HepG2 (cell line): Measurements from ENCODE around the gene EFCAB13. TPM values are rescaled to one million over a fixed set of nuclear protein-coding genes. Genes with fewer than 3 reads are reported as not detected.

Experiments used
- AHDC1 ChIP-seq: sonication (generic); formaldehyde crosslinking; IDR thresholded peaks from 2 replicates; pipeline ENCODE4 v1.5.1; 2020; ENCODE audit warnings: mild to moderate bottlenecking, missing genetic modification reagents, borderline replicate concordance
- FOXM1 ChIP-seq: sonication (generic); formaldehyde crosslinking; IDR thresholded peaks from 2 replicates; pipeline ENCODE4 v1.5.0; 2020; ENCODE audit warnings: missing genetic modification reagents
- HNF4G ChIP-seq, 2 experiments: sonication (generic) in 1 of 2; formaldehyde crosslinking in 1 of 2; IDR thresholded peaks; 2 replicates each; pipeline versions ENCODE4 v1.4.0 to v1.6.1; 2011 to 2020; ENCODE audit warnings: borderline replicate concordance in 2 of 2, low read depth in 2 of 2, mild to moderate bottlenecking in 2 of 2, low read length in 1 of 2, missing genetic modification reagents in 1 of 2, moderate library complexity in 1 of 2
- HOMEZ ChIP-seq: IDR thresholded peaks from 2 replicates; pipeline ENCODE4 v1.6.1; 2016; ENCODE audit warnings: low read depth
- MIXL1 ChIP-seq: IDR thresholded peaks from 2 replicates; pipeline ENCODE4 v1.6.1; 2016
- NR2F1 ChIP-seq, 2 experiments: fragments of 450-650 bp in 1 of 2; formaldehyde crosslinking in 1 of 2; IDR thresholded peaks; 2 replicates each; pipeline versions ENCODE4 v1.5.0 to v1.6.1; 2016 to 2020; ENCODE audit warnings: mild to moderate bottlenecking in 1 of 2, missing compliant biosample characterization in 1 of 2, missing genetic modification reagents in 1 of 2, moderate library complexity in 1 of 2
- RFXAP ChIP-seq: sonication (generic); formaldehyde crosslinking; IDR thresholded peaks from 2 replicates; pipeline ENCODE4 v1.4.0; 2020; ENCODE audit warnings: missing genetic modification reagents, borderline replicate concordance
- SAP130 ChIP-seq: IDR thresholded peaks from 2 replicates; pipeline ENCODE4 v1.6.1; 2016; ENCODE audit warnings: low read depth
- TBX3 ChIP-seq: fragments of 450-650 bp; IDR thresholded peaks from 2 replicates; pipeline ENCODE4 v1.6.1; 2017; ENCODE audit warnings: antibody characterized with exemption, mild to moderate bottlenecking, inconsistent platforms, borderline replicate concordance
- TFDP1 ChIP-seq: IDR thresholded peaks from 2 replicates; pipeline ENCODE4 v1.6.1; 2016; ENCODE audit warnings: missing compliant biosample characterization, missing genetic modification reagents, borderline replicate concordance
- ZNF704 ChIP-seq: sonication (generic); formaldehyde crosslinking; IDR thresholded peaks from 2 replicates; pipeline ENCODE4 v1.8.1; 2023; ENCODE audit warnings: mild to moderate bottlenecking, inconsistent platforms, moderate library complexity, missing genetic modification reagents, borderline replicate concordance
- ZSCAN20 ChIP-seq: sonication (generic); formaldehyde crosslinking; IDR thresholded peaks from 2 replicates; pipeline ENCODE4 v1.4.0; 2020; ENCODE audit warnings: missing genetic modification reagents, mild to moderate bottlenecking, borderline replicate concordance
- polyA plus RNA-seq, 8 experiments: library from polyadenylated mRNA; depleted of rRNA in 3 of 8; stranded (reverse) in 7 of 8; unstranded in 1 of 8; fragments of >200 nt; fragmentation: Illumina TruSeq in 4 of 8; extraction: Trizol in 4 of 8; gene quantifications; 2 replicates each; pipeline versions ENCODE4 v1.2.1 to v1.2.3, GENCODE V29; 2011 to 2016; ENCODE audit warnings: low read depth in 4 of 8, missing spikeins in 1 of 8, mixed read lengths in 1 of 8; ENCODE audit not compliant: insufficient read depth in 1 of 8
- total RNA-seq, 5 experiments: library from RNA; depleted of rRNA; stranded (reverse); fragments of >200 nt; fragmentation: Illumina TruSeq; extraction: Trizol; gene quantifications; 2 replicates each; pipeline ENCODE4 v1.2.3, GENCODE V29; 2016; ENCODE audit warnings: low read depth in 1 of 5

EFCAB13 gene
- total and polyA plus RNA-seq, 2 of the 13 experiments (the other 11 are each of a cell fraction or from before 2014, with no cell fraction given) = 0.22 to 0.71 TPM

- TF ChIP-seq AHDC1 = peak; percentile 61; the same call in 1 of the 2 replicates
- no peak for TF ChIP-seq TBX3
- TF ChIP-seq HNF4G (IDR thresholded peaks at IDR 0.05; ENCODE audit: borderline replicate concordance, low read depth, low read length) = peak; percentile 34; the same call in 1 of the 2 replicates
- TF ChIP-seq HNF4G (CRISPR knock-in tag; IDR thresholded peaks at IDR 0.05; ENCODE audit: borderline replicate concordance, low read depth) = no peak
- no peak for TF ChIP-seq TFDP1 (CRISPR knock-in tag)
- no peak for TF ChIP-seq RFXAP (CRISPR knock-in tag)
- peak in 1 of 2 experiments; percentile 19; a peak in 1 of 4 replicates for TF ChIP-seq NR2F1 (CRISPR knock-in tag; IDR thresholded peaks at IDR 0.05)
- peak; percentile 15; the same call in 1 of the 2 replicates for TF ChIP-seq MIXL1
- 0 out of 2 replicates have a peak, but pooled peaks have one; percentile 21 for TF ChIP-seq SAP130 (CRISPR knock-in tag)
- no peak for TF ChIP-seq ZSCAN20 (CRISPR knock-in tag)
- 0 out of 2 replicates have a peak, but pooled peaks have one; percentile 20 for TF ChIP-seq HOMEZ (CRISPR knock-in tag)
- no peak for TF ChIP-seq FOXM1 (CRISPR knock-in tag)
- no peak for TF ChIP-seq ZNF704
Measured at GRCh38 chr17:47316311-47316710, 7.4 kb upstream of the EFCAB13 start (continued).
